HG03064 (cell line): Measurements from ENCODE around the gene CAPN7.

Experiments used
- ATAC-seq: cut with Tn5 transposase; IDR thresholded peaks from one replicate; pipeline ENCODE4 v1.9.1; 2021; ENCODE audit warnings: low read depth; ENCODE audit not compliant: unreplicated experiment

The CAPN7 gene

GRCh38 chr3:15292765-15293522 is 86.9 kb downstream of the CAPN7 start:
- no peak for ATAC-seq

DNA sequence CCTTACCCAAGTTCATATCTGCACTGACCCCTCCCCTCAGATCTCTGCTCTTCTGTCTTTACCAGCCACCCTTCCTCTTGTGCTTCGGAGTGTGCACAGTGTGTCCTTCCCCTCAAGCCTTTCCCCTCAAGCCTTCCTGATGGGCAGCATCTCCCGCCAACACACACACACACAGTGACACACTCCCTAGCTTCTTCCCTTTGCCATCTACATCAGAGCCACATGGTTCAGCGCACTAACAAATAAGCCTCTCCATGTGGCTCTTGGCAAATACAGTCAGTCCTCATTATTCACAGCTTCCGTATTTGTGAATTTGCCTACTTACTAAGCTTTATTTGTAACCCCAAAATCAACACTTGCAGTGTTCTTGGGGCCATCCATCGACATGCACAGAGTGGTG is 88.9 kb downstream of the CAPN7 start:
- no peak for ATAC-seq

GRCh38 chr3:15295506-15295905 is 89.5 kb downstream of the CAPN7 start:
- no peak for ATAC-seq

DNA sequence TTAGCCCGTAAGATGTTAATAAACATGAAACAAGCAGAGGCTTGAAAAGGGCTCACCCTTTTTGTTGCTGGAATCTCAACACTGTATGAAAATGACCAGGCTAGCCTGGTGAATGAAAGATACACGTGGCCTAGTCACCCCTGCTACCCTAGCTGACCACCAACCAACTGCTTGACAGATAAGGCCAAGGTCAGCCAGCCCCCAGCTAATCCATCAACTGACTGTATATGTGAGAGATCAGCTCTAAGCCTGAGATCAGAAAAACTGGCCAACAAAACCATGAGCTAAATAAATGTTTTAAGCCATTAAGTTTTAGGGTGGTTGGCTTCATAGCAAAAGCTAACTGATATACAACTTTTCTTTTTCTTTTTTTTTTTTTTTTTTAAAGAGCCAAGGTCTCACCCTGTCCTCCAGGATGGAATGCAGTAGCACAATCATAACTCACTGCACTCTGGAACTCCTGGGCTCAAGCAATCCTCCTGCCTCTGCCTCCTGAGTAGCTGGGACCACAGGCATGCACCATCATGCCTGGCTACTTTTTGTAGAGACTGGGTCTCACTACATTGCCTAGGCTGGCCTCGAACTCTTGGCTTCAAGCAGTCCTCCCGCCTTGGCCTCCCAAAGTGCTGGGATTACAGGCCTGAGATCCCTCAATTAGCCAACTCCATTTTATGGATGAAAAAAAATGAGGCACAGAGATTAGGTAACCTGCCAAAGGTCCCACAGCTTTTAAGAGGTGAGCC is 91.7 kb downstream of the CAPN7 start:
- no peak for ATAC-seq

- no peak for ATAC-seq
These were observed 92.5 kb downstream of the CAPN7 start for GRCh38 chr3:15298504-15298903.

- no peak for ATAC-seq
These were observed 93.0 kb downstream of the CAPN7 start for GRCh38 chr3:15299036-15299435.

DNA sequence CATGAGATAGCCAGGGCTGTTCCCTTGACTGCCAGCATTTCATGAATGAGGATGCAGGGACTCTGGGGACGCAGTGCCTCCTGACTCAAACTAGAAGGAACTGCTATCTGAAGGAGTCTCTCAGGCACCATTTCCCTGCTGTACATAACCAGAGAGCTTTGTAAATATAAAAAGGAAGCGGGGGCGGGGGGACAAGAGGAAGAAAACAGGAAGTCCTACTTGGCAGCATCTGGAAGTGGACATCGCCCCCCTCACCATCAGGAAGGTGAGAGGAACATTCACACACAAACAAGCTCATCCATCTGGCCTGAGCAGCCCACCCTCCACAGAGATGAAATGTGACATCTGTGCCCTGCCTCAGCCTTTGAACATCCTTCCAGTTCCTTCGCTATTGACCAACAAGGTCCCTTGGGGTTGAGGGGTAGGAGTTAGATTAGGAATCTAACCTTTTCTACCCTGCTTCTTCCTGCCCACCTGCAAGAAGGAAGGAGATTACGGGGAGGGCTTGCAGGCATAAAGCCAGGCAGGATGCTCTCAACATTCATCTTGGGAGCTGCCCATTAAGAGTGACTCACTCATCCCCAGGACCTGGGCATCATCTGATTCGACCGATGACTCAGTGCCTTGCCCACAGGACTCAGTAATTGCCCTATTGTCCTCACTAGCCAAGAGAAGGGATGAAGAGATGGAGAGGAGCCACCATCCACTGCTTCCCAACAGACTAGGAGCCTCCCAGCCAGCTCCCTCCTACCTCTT is 94.5 kb downstream of the CAPN7 start:
- ATAC-seq: no peak

- ATAC-seq: no peak
These were observed 95.7 kb downstream of the CAPN7 start for GRCh38 chr3:15301761-15302160.
